ENCODE measurements around the gene USP21.

DNA sequence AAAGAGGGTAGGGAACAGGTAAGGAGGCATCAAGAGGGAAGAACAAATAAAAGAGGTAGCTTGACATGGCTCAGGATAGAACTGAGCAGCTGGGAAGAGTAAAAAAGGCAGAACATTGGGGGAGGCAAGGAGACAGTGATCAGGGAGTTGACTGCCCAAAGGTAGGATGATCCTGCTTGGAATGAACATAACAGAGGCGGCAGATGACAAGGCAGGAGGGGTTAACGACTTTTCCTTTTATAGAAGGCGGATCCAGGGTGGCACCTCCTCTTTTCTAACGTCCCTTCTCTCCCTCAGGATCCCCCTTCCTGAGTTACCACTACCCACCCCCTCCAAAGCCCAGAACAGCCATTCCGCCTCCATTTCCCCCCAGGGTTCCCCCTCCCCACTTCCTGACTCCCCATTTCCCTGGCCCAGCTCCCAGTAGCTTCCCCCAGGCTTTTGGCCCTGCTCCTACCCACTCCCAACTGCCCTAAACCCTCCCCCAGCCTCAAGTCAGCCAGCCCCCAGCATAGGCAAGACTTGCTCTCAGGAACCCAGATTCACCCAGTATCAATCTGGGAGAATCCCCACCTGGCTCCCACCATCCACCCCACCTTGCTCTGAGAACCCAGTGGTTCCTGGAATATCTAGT lies 40.3 kb downstream of the USP21 start:
- TF ChIP-seq, protein P1, sequence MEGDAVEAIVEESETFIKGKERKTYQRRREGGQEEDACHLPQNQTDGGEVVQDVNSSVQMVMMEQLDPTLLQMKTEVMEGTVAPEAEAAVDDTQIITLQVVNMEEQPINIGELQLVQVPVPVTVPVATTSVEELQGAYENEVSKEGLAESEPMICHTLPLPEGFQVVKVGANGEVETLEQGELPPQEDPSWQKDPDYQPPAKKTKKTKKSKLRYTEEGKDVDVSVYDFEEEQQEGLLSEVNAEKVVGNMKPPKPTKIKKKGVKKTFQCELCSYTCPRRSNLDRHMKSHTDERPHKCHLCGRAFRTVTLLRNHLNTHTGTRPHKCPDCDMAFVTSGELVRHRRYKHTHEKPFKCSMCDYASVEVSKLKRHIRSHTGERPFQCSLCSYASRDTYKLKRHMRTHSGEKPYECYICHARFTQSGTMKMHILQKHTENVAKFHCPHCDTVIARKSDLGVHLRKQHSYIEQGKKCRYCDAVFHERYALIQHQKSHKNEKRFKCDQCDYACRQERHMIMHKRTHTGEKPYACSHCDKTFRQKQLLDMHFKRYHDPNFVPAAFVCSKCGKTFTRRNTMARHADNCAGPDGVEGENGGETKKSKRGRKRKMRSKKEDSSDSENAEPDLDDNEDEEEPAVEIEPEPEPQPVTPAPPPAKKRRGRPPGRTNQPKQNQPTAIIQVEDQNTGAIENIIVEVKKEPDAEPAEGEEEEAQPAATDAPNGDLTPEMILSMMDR (IDR thresholded peaks at IDR 0.05) = no peak
- TF ChIP-seq POLR2AphosphoS5 (IDR thresholded peaks at IDR 0.05; ENCODE audit: low read depth, low read length) (no peak), SIN3A (IDR thresholded peaks at IDR 0.05; ENCODE audit: borderline replicate concordance, insufficient read depth, low read depth, low read length) (no peak), TCF7L2 (IDR thresholded peaks at IDR 0.05; ENCODE audit: low read depth, low read length) (no peak)
- TF ChIP-seq, protein P2, sequence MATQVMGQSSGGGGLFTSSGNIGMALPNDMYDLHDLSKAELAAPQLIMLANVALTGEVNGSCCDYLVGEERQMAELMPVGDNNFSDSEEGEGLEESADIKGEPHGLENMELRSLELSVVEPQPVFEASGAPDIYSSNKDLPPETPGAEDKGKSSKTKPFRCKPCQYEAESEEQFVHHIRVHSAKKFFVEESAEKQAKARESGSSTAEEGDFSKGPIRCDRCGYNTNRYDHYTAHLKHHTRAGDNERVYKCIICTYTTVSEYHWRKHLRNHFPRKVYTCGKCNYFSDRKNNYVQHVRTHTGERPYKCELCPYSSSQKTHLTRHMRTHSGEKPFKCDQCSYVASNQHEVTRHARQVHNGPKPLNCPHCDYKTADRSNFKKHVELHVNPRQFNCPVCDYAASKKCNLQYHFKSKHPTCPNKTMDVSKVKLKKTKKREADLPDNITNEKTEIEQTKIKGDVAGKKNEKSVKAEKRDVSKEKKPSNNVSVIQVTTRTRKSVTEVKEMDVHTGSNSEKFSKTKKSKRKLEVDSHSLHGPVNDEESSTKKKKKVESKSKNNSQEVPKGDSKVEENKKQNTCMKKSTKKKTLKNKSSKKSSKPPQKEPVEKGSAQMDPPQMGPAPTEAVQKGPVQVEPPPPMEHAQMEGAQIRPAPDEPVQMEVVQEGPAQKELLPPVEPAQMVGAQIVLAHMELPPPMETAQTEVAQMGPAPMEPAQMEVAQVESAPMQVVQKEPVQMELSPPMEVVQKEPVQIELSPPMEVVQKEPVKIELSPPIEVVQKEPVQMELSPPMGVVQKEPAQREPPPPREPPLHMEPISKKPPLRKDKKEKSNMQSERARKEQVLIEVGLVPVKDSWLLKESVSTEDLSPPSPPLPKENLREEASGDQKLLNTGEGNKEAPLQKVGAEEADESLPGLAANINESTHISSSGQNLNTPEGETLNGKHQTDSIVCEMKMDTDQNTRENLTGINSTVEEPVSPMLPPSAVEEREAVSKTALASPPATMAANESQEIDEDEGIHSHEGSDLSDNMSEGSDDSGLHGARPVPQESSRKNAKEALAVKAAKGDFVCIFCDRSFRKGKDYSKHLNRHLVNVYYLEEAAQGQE (IDR thresholded peaks at IDR 0.05; ENCODE audit: insufficient read depth in 1 of 2, low read depth in 2 of 2, low read length in 1 of 2) = no peak

Data from Panc1 (cell line).